ENCODE measurements around the gene ZNF205. TPM values are rescaled to one million over a fixed set of nuclear protein-coding genes. Genes with fewer than 3 reads are reported as not detected.
"Not testable (repeated sequence)": the region's sequence is repeated elsewhere in the genome, so short reads cannot be mapped to it uniquely, and the experiment has no call there.

The ZNF205 gene
- not detected for total RNA-seq

DNA sequence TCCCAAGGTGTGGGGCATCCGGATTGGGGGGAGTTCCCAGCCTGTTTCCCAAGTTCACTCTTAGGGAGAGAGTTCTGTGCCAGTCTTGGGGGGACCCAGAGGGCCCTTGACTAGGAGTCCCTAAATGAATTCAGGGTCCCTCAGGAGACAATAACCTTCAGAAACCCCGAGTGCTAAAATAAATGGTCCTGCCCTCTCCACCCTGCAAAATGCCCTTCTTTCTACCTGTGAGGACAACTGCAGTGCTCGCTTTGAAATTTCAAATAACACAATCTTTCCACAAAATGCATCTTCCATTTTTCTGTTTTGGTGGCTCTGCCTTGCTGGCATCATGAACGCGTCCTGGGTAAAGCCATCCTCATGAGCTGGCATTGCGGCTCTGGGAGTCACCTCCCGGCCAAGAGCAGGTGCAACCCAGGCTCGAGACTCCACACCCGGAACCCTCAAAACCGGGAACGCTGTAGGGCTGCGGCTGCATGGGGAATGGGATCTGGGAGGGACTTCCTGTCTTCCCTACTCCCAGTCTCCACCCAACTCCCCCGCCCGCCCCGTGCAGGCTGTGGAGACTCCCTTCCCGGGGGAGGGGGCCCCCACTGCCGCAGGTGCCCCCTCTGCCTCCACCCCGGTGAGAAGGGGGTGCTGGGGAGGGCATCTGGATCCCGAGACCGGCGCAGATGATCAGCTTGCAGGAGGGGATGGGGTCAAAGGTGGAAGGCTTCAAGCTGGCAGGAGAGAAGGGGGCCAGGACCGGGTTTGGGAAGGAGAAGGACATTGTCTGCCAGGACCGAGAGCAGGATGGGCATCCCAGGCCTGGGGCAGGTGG is at the start of gene ZNF205:
TSS of gene ZNF205 (plus strand) at position 529 of the 823 bp plus-strand sequence. CDS start 845 bp downstream, outside the sequence.
- no peak within 1 kb of the TSS for H3K4me3 Mint-ChIP-seq
- H3K27me3 Mint-ChIP-seq (ENCODE audit: low read depth): peaks cover 20% of the 10 kb centered on the region
- no peaks in the 10 kb centered on the region for H3K9me3 Mint-ChIP-seq (ENCODE audit: insufficient read depth)
- H3K4me1 Mint-ChIP-seq (ENCODE audit: low read depth): peaks cover 8% of the 10 kb centered on the region
- ATAC-seq (no peak), DNase-seq (no peak)
- CTCF ChIA-PET: interaction anchor here (0.6 to 2.2 kb wide), 7 partner anchors 10 to 80 kb away, joined by 3 to 8 read pairs (median 3); no protein-coding TSS in a partner anchor
- no peaks in the 10 kb centered on the region for H3K36me3 Mint-ChIP-seq (ENCODE audit: low read depth)
- no peak within 1 kb of the TSS for H3K27ac Mint-ChIP-seq
- POLR2A ChIA-PET: no interaction called here

DNA sequence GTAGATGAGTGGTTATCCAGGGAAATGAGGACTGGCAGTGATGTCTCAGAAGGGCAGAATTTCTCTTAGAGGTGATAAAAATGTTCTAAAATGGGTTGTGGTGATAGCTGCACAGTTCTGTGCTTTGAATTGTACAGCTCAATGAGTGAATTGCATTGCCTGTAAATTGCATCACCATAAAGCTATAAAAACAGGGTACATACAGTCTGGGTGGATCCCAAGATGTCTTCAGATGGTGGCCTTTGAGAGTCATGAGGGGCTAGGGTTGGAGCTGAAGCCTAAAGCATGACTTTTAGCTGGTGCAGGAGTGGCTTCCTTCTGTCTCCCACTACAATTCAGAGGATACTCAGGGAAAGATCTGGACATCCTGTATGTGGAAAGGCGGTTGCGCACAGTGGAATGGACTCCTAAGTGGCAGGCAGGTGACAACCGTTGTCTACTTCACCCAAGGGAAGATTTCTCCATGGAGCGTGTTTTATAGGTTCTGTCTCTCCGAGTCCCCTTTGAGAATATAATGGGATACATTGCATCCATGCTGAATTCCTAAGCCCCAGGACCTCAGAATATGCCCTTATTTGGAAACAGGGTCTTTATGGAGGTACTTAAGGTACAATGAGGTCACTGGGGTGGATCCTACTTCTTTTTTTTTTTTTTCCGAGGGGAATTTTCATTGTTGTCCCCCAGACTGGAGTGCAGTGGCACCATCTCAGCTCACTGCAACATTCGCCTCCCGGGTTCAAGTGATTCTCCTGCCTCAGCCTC is 48.6 kb upstream of the ZNF205 start:
- H3K27me3 Mint-ChIP-seq (ENCODE audit: low read depth): no peaks in the 10 kb centered on the region
- POLR2A ChIA-PET: interaction anchor here (0.7 to 6.3 kb wide), 3 partner anchors 13 to 66 kb away, joined by 3 to 68 read pairs (median 3); no protein-coding TSS in a partner anchor
- ATAC-seq (no peak), DNase-seq (no peak)
- H3K36me3 Mint-ChIP-seq (ENCODE audit: low read depth): peaks cover 54% of the 10 kb centered on the region
- H3K9me3 Mint-ChIP-seq (ENCODE audit: insufficient read depth): no peaks in the 10 kb centered on the region
- peaks cover 70% of the 10 kb centered on the region for H3K4me1 Mint-ChIP-seq (ENCODE audit: low read depth)
- CTCF ChIA-PET: interaction anchor here (0.9 to 7.4 kb wide), 12 partner anchors 12 to 95 kb away, joined by 3 to 74 read pairs (median 6); no protein-coding TSS in a partner anchor
- H3K27ac Mint-ChIP-seq: peak overlapping the region; percentile 77
- H3K4me3 Mint-ChIP-seq: peak overlapping the region; percentile 100

DNA sequence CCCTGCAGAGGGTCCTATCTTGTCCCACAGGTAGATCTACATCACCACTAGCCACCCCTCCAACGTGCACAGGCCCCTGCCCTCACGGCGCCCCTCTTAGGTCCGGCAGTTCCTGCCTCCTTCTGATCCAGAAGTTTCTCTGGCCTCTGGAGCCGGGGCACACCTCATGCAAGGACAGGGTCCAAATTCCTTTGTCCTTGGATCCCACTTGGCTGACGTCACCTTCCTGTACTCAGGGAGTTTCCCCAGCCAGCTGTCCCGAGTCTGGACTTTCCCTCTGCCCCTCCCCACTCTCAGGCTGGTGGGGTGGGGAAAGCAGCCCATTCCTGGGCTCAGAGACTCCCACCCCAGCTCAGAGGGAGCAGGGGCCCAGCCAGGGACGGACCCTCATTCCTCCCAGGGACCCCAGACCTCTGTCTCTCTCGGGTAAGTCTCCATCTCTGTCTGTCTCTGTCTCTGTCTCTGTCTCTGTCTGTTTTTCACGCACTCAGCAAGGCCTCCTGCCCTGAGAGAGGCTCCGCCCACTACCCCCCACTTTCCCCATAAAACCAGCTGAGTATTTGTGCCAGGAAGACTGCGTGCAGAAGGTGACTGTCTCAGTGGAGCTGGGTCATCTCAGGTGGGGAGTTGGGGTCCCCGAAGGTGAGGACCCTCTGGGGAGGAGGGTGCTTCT is 47.2 kb upstream of the ZNF205 start, which contains the start of gene IL32:
TSS of gene IL32 (plus strand) at position 572 of the 673 bp plus-strand sequence. CDS start 172 bp downstream, outside the sequence.
- Mint-ChIP-seq H3K27ac (peak within 1 kb of the TSS; percentile 99), H3K36me3 (ENCODE audit: low read depth) (peaks cover 58% of the 10 kb centered on the region), H3K4me1 (ENCODE audit: low read depth) (peaks cover 74% of the 10 kb centered on the region), H3K4me3 (peak within 1 kb of the TSS; percentile 100), H3K27me3 (ENCODE audit: low read depth) (no peaks in the 10 kb centered on the region), H3K9me3 (ENCODE audit: insufficient read depth) (no peaks in the 10 kb centered on the region)
- ATAC-seq: peak; percentile 52
- POLR2A ChIA-PET: interaction anchor here (0.9 to 6.3 kb wide), 9 partner anchors 9 to 69 kb away, joined by 3 to 68 read pairs (median 4); partner anchors contain the start of gene ZNF213
- peak; percentile 78 for DNase-seq
- CTCF ChIA-PET: interaction anchor here (0.7 to 7.4 kb wide), 11 partner anchors 8 to 94 kb away, joined by 3 to 74 read pairs (median 5); partner anchors contain the start of gene ZNF213

DNA sequence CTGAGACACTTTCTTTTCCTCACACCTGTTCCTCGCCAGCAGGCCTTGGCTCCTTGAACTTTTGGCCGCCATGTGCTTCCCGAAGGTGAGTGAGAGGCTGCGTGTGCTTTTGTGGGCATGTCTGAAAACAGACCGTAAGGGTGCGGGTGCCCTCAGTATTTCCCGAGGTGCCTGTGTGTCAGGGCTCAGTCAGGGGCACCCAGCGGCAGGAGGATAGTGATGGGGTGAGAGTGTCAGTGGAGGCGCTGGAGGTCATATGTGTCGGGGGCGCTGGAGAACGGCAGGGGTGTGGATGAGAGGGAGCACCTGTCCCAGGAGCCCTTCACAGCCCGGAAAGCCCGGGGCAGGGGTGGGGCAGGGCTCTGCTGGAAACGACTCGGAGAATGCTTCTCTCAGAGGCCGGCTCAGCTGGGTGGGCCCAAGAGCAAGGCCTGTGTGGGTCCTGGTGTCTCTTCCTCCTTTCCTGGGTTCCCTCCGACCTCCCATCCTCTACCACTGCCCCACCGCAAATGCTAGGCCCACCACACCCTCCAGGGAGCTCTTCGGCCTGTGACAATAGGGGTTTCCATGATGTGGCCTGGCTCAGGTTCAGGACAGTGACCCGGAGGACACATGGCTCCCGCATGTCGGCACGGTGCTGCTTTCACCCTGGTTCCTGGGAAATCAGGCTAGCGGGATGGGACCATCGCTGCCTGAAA is 46.5 kb upstream of the ZNF205 start:
- H3K36me3 Mint-ChIP-seq (ENCODE audit: low read depth): peaks cover 55% of the 10 kb centered on the region
- CTCF ChIA-PET: interaction anchor here (0.7 to 7.4 kb wide), 9 partner anchors 8 to 69 kb away, joined by 3 to 74 read pairs (median 5); partner anchors contain the start of gene ZNF213
- DNase-seq: no peak

DNA sequence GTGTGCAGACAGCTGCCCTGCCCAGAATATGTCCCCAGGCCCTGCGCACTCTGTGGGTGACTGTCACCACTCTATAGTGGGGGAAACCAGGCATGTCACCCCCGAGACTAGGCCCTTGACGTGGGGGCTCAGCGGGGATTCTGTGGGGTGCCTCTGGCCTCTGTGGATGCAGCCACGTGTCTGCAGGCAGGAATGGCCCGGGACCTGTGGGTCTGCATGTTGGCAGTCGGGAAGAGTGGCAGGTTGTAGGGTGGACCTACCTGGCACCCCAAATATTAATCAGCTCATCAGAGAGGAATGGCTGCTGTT is 46.0 kb upstream of the ZNF205 start:
- no peak for ATAC-seq

More for the DNA sequence above, 46.5 kb upstream of the ZNF205 start:
- H3K9me3 Mint-ChIP-seq (ENCODE audit: insufficient read depth): no peaks in the 10 kb centered on the region
- H3K27me3 Mint-ChIP-seq (ENCODE audit: low read depth): no peaks in the 10 kb centered on the region
- ATAC-seq: peak; percentile 44
- peak overlapping the region; percentile 99 for H3K27ac Mint-ChIP-seq
- peaks cover 74% of the 10 kb centered on the region for H3K4me1 Mint-ChIP-seq (ENCODE audit: low read depth)
- POLR2A ChIA-PET: interaction anchor here (0.9 to 6.3 kb wide), 9 partner anchors 10 to 68 kb away, joined by 3 to 68 read pairs (median 4); partner anchors contain the start of gene ZNF213
- H3K4me3 Mint-ChIP-seq: peak overlapping the region; percentile 100

DNA sequence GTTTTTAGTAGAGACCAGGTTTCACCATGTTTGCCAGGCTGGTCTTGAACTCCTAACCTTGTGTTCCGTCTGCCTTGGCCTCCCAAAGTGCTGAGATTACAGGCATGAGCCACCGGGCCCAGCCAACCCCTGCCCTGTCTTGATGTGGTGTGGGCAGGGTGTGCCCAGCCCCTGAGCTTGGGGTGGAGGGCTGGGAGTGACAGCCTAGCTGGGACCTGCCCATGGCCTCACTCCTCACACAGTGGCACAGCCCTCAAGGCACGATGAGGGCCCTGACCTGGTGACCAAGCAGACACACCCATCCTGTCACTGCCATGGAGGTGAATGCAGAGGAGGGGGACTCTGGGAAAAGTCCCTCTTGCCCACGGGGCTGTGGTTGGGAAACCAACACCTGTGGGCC is 43.9 kb upstream of the ZNF205 start:
- Mint-ChIP-seq H3K4me3 (peak overlapping the region; percentile 100), H3K9me3 (ENCODE audit: insufficient read depth) (no peaks in the 10 kb centered on the region), H3K27me3 (ENCODE audit: low read depth) (no peaks in the 10 kb centered on the region), H3K4me1 (ENCODE audit: low read depth) (peaks cover 78% of the 10 kb centered on the region), H3K36me3 (ENCODE audit: low read depth) (peaks cover 63% of the 10 kb centered on the region), H3K27ac (peak overlapping the region; percentile 97)
- no peak for DNase-seq
- no peak for ATAC-seq
- ChIA-PET POLR2A (interaction anchor here (1.0 to 6.3 kb wide), 3 partner anchors 8 to 32 kb away, joined by 3 to 68 read pairs (median 7); no protein-coding TSS in a partner anchor), CTCF (interaction anchor here (0.8 to 7.4 kb wide), 4 partner anchors 9 to 64 kb away, joined by 3 to 74 read pairs (median 16); no protein-coding TSS in a partner anchor)

More for the DNA sequence above, 46.0 kb upstream of the ZNF205 start:
- Mint-ChIP-seq H3K4me3 (peak overlapping the region; percentile 100), H3K4me1 (ENCODE audit: low read depth) (peaks cover 76% of the 10 kb centered on the region), H3K27me3 (ENCODE audit: low read depth) (no peaks in the 10 kb centered on the region), H3K9me3 (ENCODE audit: insufficient read depth) (no peaks in the 10 kb centered on the region), H3K36me3 (ENCODE audit: low read depth) (peaks cover 58% of the 10 kb centered on the region), H3K27ac (peak overlapping the region; percentile 99)
- POLR2A ChIA-PET: interaction anchor here (1.9 to 6.3 kb wide), 3 partner anchors 10 to 63 kb away, joined by 7 to 68 read pairs (median 18); no protein-coding TSS in a partner anchor
- CTCF ChIA-PET: interaction anchor here (1.0 to 7.4 kb wide), 7 partner anchors 8 to 64 kb away, joined by 3 to 74 read pairs (median 6); no protein-coding TSS in a partner anchor
- no peak for DNase-seq

DNA sequence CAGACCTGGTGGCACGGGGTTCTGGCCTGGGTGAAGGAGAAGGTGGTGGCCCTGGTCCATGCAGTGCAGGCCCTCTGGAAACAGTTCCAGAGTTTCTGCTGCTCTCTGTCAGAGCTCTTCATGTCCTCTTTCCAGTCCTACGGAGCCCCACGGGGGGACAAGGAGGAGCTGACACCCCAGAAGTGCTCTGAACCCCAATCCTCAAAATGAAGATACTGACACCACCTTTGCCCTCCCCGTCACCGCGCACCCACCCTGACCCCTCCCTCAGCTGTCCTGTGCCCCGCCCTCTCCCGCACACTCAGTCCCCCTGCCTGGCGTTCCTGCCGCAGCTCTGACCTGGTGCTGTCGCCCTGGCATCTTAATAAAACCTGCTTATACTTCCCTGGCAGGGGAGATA is 43.2 kb upstream of the ZNF205 start:
- peaks cover 67% of the 10 kb centered on the region for H3K36me3 Mint-ChIP-seq (ENCODE audit: low read depth)
- DNase-seq; H3K9me3 Mint-ChIP-seq (ENCODE audit: insufficient read depth); ATAC-seq; H3K27me3 Mint-ChIP-seq (ENCODE audit: low read depth): not testable (repeated sequence)
- H3K4me1 Mint-ChIP-seq (ENCODE audit: low read depth): peaks cover 78% of the 10 kb centered on the region
- H3K4me3 Mint-ChIP-seq: peak overlapping the region; percentile 100
- ChIA-PET CTCF (interaction anchor here (0.8 to 4.6 kb wide), 3 partner anchors 10 to 63 kb away, joined by 3 to 28 read pairs (median 4); no protein-coding TSS in a partner anchor), POLR2A (interaction anchor here (0.6 to 1.1 kb wide), 3 partner anchors 9 to 82 kb away, joined by 3 to 5 read pairs (median 3); no protein-coding TSS in a partner anchor)
- peak overlapping the region; percentile 97 for H3K27ac Mint-ChIP-seq

DNA sequence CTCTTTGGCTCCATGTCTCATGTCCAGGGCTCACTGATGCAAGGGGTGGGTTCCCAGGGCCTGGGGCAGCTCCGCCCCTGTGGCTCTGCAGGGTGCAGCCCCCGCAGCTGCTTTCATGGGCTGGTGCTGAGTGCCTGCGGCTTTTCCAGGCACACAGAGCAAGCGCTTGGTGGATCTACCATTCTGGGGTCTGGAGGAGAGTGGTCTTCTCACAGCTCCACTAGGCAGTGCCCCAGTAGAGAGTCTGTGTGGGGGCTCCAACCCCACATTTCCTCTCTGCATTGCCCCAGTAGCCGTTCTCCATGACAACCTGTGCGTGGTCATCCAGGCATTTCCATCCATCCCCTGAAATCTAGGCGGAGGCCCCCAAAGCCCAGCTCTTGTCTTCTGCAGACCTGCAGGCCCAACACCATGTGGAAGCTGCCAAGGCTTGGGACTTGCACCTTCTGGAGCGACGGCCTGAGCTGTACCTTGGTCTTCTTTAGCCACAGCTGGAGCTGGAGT is 41.7 kb upstream of the ZNF205 start:
- Mint-ChIP-seq H3K27ac (peak overlapping the region; percentile 97), H3K4me3 (peak overlapping the region; percentile 100), H3K4me1 (ENCODE audit: low read depth) (peaks cover 78% of the 10 kb centered on the region), H3K36me3 (ENCODE audit: low read depth) (peaks cover 72% of the 10 kb centered on the region), H3K27me3 (ENCODE audit: low read depth) (no peaks in the 10 kb centered on the region), H3K9me3 (ENCODE audit: insufficient read depth) (no peaks in the 10 kb centered on the region)
- POLR2A ChIA-PET: interaction anchor here (0.9 to 1.4 kb wide), 3 partner anchors 12 to 59 kb away, joined by 3 to 9 read pairs (median 4); no protein-coding TSS in a partner anchor
- no peak for ATAC-seq
- DNase-seq: no peak
- CTCF ChIA-PET: interaction anchor here (1.0 to 4.6 kb wide), 6 partner anchors 11 to 67 kb away, joined by 3 to 28 read pairs (median 4); no protein-coding TSS in a partner anchor

DNA sequence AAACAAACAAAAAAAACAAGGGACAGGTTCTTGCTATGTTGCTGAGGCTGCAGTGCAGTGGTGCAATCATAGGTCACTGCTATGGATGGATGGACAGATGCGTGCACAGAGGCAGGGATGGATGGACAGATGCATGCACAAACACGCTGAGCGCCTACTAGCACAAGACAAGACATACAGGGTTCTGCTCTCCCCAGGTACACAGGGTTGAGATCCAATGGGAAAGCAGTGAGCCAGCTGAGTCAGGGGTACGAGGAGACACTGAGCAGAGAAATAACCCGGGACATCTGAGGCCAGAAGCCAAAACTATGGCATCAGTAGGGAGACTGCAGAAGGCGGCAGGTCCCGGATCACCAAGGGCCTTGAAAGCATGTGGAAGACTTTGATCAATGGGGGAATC is 40.7 kb upstream of the ZNF205 start:
- no peak for DNase-seq
- ChIA-PET POLR2A (interaction anchor here (1.4 kb wide), 1 partner anchor 13 kb away, joined by 9 read pairs; no protein-coding TSS in a partner anchor), CTCF (interaction anchor here (1.0 to 4.6 kb wide), 2 partner anchors 12 to 25 kb away, joined by 3 to 28 read pairs; no protein-coding TSS in a partner anchor)
- peaks cover 86% of the 10 kb centered on the region for H3K4me1 Mint-ChIP-seq (ENCODE audit: low read depth)
- peak overlapping the region; percentile 97 for H3K27ac Mint-ChIP-seq
- ATAC-seq: no peak
- H3K9me3 Mint-ChIP-seq (ENCODE audit: insufficient read depth): no peaks in the 10 kb centered on the region
- H3K27me3 Mint-ChIP-seq (ENCODE audit: low read depth): no peaks in the 10 kb centered on the region
- peaks cover 65% of the 10 kb centered on the region for H3K36me3 Mint-ChIP-seq (ENCODE audit: low read depth)
- peak overlapping the region; percentile 15 for H3K4me3 Mint-ChIP-seq

DNA sequence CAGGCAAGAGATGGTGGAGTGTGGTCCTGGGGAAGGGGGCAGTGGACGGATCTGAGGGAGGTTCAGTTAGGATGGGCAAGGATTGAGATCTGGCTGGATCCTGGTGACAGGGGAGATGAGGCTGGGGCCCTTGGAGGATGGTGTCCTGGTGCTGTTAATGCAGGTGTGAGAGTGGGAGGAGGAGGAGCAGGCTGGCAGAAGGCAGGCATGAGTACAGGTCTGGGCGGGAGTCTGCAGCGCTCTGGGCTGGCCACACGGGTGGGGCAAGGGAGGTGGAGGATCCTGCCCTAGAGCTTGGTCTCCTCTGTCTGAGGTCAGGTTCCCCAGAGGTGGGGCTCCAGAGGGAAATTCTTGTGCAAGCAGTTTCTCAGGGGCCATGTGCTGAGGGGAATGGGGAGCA is 40.2 kb upstream of the ZNF205 start:
- H3K27me3 Mint-ChIP-seq (ENCODE audit: low read depth); POLR2A ChIA-PET; H3K9me3 Mint-ChIP-seq (ENCODE audit: insufficient read depth); CTCF ChIA-PET: not testable (repeated sequence)
- H3K4me3 Mint-ChIP-seq: peak overlapping the region; percentile 15
- peak; percentile 7 for ATAC-seq
- peaks cover 66% of the 10 kb centered on the region for H3K36me3 Mint-ChIP-seq (ENCODE audit: low read depth)
- DNase-seq: peak; percentile 59
- peak overlapping the region; percentile 97 for H3K27ac Mint-ChIP-seq
- peaks cover 89% of the 10 kb centered on the region for H3K4me1 Mint-ChIP-seq (ENCODE audit: low read depth)

All from activated CD8-positive, alpha-beta T cell treated with anti-CD3 and anti-CD28 coated beads, Interleukin-2, amount 10 ng/mL, durations not matched to agents 7 days and 5 days (primary cell).